Measurements from ENCODE around the gene OMA1. TPM values are rescaled to one million over a fixed set of nuclear protein-coding genes. Genes with fewer than 3 reads are reported as not detected.

Gene OMA1
- total and polyA plus RNA-seq, 10 of the 15 experiments (the other 5 are each of a cell fraction or from before 2014, with no cell fraction given), result 23.6 to 67.1 (median 47.1) TPM

DNA sequence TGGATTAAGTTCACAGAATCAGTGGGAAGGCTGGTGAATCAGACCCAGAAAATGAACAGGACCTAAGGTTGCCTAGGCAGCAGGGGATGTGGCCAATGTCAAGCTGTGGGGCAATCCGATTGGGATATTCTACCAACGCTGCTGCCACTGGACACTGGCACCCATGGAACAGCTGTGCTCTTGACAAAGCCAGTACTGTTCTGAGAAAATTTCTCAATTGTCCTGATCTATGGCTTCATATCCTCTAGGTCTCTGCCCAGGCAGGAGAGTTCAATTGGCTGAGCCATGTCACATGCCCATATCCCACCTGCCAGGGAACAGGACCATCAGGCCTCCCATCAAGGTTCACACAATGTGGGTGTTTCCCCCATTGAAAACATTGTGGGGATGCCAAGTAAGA lies 24.3 kb upstream of the OMA1 start:
- Histone ChIP-seq H3K4me3 (no peak overlapping the region), H3K27me3 (replicated peaks in 1 of 2; ENCODE audit: control insufficient read depth in 2 of 2, insufficient read depth in 2 of 2, low read length in 1 of 2) (no peaks in the 10 kb centered on the region), H4K20me1 (ENCODE audit: control insufficient read depth, insufficient read depth) (no peaks in the 10 kb centered on the region), H3K9me3 (replicated peaks; ENCODE audit: control insufficient read depth, insufficient read depth, low read length) (no peaks in the 10 kb centered on the region; the same call in 2 of the 3 replicates), H3K4me1 (ENCODE audit: control insufficient read depth, insufficient read depth, low read length) (peaks cover 26% of the 10 kb centered on the region), H3K79me2 (ENCODE audit: control insufficient read depth, insufficient read depth, low read length) (no peaks in the 10 kb centered on the region), H2AFZ (ENCODE audit: control insufficient read depth, low read depth, low read length) (no peak overlapping the region), H3K9ac (ENCODE audit: control insufficient read depth, insufficient read depth, low read length) (no peak overlapping the region), H3K27ac (ENCODE audit: control insufficient read depth, insufficient read depth) (no peak overlapping the region), H3K4me2 (ENCODE audit: control insufficient read depth, insufficient read depth) (no peak overlapping the region), H3K36me3 (ENCODE audit: control insufficient read depth in 2 of 2, insufficient read depth in 2 of 2, low read length in 1 of 2) (no peaks in the 10 kb centered on the region)
- WGBS (ENCODE audit: insufficient coverage, insufficient replicate concordance, low lambda C conversion rate, missing lambda C conversion rate), result 78% methylated on average over 2 of the region's 2 CpGs
- in situ Hi-C loops (cut with MboI) (loop anchor here (25.0 kb wide), 1 partner anchor 1734 kb away; no protein-coding TSS in a partner anchor), intact Hi-C loops (cut with micrococcal nuclease; ENCODE audit: unreplicated experiment) (no loop called here)
- CTCF ChIA-PET, result no interaction called here
- no peak for DNase-seq (ENCODE audit: low read depth, low spot score)
- no peak for TF ChIP-seq FOS (IDR thresholded peaks at IDR 0.05; ENCODE audit: borderline replicate concordance, extremely low read depth, insufficient read length)
- peak; percentile 45; the same call in 1 of the 2 replicates for TF ChIP-seq NFYB (IDR thresholded peaks at IDR 0.05; ENCODE audit: insufficient read depth, low read depth, low read length)
- no peak for ATAC-seq
- POLR2A ChIA-PET, result no interaction called here
- no TSS peak for BruUV-seq (replicated peaks)
- RAD21 ChIA-PET (ENCODE audit: unreplicated experiment), result interaction anchor here (2.8 kb wide), 1 partner anchor 82 kb away, joined by 8 read pairs; no protein-coding TSS in a partner anchor
- FAIRE-seq, result no peak
- SMC1A ChIA-PET (ENCODE audit: uncharacterized antibody, unreplicated experiment), result no interaction called here

GRCh38 chr1:58570094-58570493 lies 23.6 kb upstream of the OMA1 start:
- ATAC-seq (no peak), DNase-seq (ENCODE audit: low read depth, low spot score) (no peak), FAIRE-seq (no peak)
- Histone ChIP-seq H3K79me2 (ENCODE audit: control insufficient read depth, insufficient read depth, low read length) (no peaks in the 10 kb centered on the region), H3K4me3 (no peak overlapping the region), H3K9ac (ENCODE audit: control insufficient read depth, insufficient read depth, low read length) (no peak overlapping the region), H3K27ac (ENCODE audit: control insufficient read depth, insufficient read depth) (no peak overlapping the region), H3K9me3 (replicated peaks; ENCODE audit: control insufficient read depth, insufficient read depth, low read length) (no peaks in the 10 kb centered on the region), H3K36me3 (ENCODE audit: control insufficient read depth in 2 of 2, insufficient read depth in 2 of 2, low read length in 1 of 2) (no peaks in the 10 kb centered on the region), H4K20me1 (ENCODE audit: control insufficient read depth, insufficient read depth) (no peaks in the 10 kb centered on the region), H3K4me2 (ENCODE audit: control insufficient read depth, insufficient read depth) (no peak overlapping the region), H3K27me3 (replicated peaks in 1 of 2; ENCODE audit: control insufficient read depth in 2 of 2, insufficient read depth in 2 of 2, low read length in 1 of 2) (no peaks in the 10 kb centered on the region), H3K4me1 (ENCODE audit: control insufficient read depth, insufficient read depth, low read length) (peaks cover 26% of the 10 kb centered on the region), H2AFZ (ENCODE audit: control insufficient read depth, low read depth, low read length) (no peak overlapping the region)
- no TSS peak for BruUV-seq (replicated peaks)
- ChIA-PET RAD21 (ENCODE audit: unreplicated experiment) (no interaction called here), POLR2A (no interaction called here), SMC1A (ENCODE audit: uncharacterized antibody, unreplicated experiment) (no interaction called here), CTCF (interaction anchor here (0.9 to 2.7 kb wide), 2 partner anchors 23 to 82 kb away, joined by 5 to 13 read pairs; partner anchors contain the start of gene OMA1)
- TF ChIP-seq CBFB (IDR thresholded peaks at IDR 0.05; ENCODE audit: low read depth) (no peak), EGR1 (IDR thresholded peaks at IDR 0.05; ENCODE audit: borderline replicate concordance in 1 of 2, low read depth in 2 of 2, low read length in 2 of 2) (no peak), BRCA1 (IDR thresholded peaks at IDR 0.05; ENCODE audit: low read depth, low read length) (no peak), MAX (IDR thresholded peaks at IDR 0.05; ENCODE audit: low read depth, low read length) (no peak), GABPA (IDR thresholded peaks at IDR 0.05; ENCODE audit: low read depth) (no peak), NRF1 (conservative IDR thresholded peaks at IDR 0.05; ENCODE audit: low read depth, low read length) (no peak), SMC3 (IDR thresholded peaks at IDR 0.05; ENCODE audit: borderline replicate concordance, low read length) (no peak), LARP7 (IDR thresholded peaks at IDR 0.05) (no peak)
- TF ChIP-seq, protein P1, sequence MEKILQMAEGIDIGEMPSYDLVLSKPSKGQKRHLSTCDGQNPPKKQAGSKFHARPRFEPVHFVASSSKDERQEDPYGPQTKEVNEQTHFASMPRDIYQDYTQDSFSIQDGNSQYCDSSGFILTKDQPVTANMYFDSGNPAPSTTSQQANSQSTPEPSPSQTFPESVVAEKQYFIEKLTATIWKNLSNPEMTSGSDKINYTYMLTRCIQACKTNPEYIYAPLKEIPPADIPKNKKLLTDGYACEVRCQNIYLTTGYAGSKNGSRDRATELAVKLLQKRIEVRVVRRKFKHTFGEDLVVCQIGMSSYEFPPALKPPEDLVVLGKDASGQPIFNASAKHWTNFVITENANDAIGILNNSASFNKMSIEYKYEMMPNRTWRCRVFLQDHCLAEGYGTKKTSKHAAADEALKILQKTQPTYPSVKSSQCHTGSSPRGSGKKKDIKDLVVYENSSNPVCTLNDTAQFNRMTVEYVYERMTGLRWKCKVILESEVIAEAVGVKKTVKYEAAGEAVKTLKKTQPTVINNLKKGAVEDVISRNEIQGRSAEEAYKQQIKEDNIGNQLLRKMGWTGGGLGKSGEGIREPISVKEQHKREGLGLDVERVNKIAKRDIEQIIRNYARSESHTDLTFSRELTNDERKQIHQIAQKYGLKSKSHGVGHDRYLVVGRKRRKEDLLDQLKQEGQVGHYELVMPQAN (conservative IDR thresholded peaks at IDR 0.05), result no peak
- intact Hi-C loops (cut with micrococcal nuclease; ENCODE audit: unreplicated experiment), result no loop called here
- in situ Hi-C loops (cut with MboI), result loop anchor here (25.0 kb wide), 1 partner anchor 1733 kb away; no protein-coding TSS in a partner anchor

All from GM12878 (cell line).